Measurements from ENCODE around the gene NR0B1. TPM values are rescaled to one million over a fixed set of nuclear protein-coding genes. Genes with fewer than 3 reads are reported as not detected.

NR0B1 gene
- total RNA-seq, 1 donor from 2014 or later = 3.2 TPM

- intact Hi-C loops (cut with DNase I) = no loop called here
- Histone ChIP-seq H3K27me3 (no peaks in the 10 kb centered on the region), H3K9me3 (no peaks in the 10 kb centered on the region), H3K27ac (no peak overlapping the region), H3K36me3 (no peaks in the 10 kb centered on the region), H3K4me3 (no peak overlapping the region), H3K4me1 (no peaks in the 10 kb centered on the region)
- DNase-seq (ENCODE audit: extremely low spot score in 2 of 2) = no peak
- TF ChIP-seq POLR2A (IDR thresholded peaks at IDR 0.05) (no peak), CTCF (IDR thresholded peaks at IDR 0.05) (peak in 1 of 3 experiments; percentile 31)
These were observed 33.7 kb downstream of the NR0B1 start for GRCh38 chrX:30275498-30275897.

- Histone ChIP-seq H3K9me3 (no peaks in the 10 kb centered on the region), H3K36me3 (no peaks in the 10 kb centered on the region), H3K4me3 (no peak overlapping the region), H3K27ac (no peak overlapping the region), H3K4me1 (no peaks in the 10 kb centered on the region), H3K27me3 (no peaks in the 10 kb centered on the region)
- DNase-seq (ENCODE audit: extremely low spot score in 2 of 2) = no peak
- TF ChIP-seq CTCF (IDR thresholded peaks at IDR 0.05) (no peak), POLR2AphosphoS5 (IDR thresholded peaks at IDR 0.05; ENCODE audit: insufficient read depth in 1 of 2, low read depth in 1 of 2) (no peak), POLR2A (IDR thresholded peaks at IDR 0.05) (no peak)
- intact Hi-C loops (cut with DNase I) = no loop called here
These were observed 38.6 kb downstream of the NR0B1 start for GRCh38 chrX:30270639-30271038.

- Histone ChIP-seq H3K27ac (no peak overlapping the region), H3K27me3 (no peaks in the 10 kb centered on the region), H3K36me3 (no peaks in the 10 kb centered on the region), H3K4me3 (no peak overlapping the region), H3K4me1 (no peaks in the 10 kb centered on the region), H3K9me3 (no peaks in the 10 kb centered on the region)
- intact Hi-C loops (cut with DNase I) = no loop called here
- no peak for TF ChIP-seq POLR2A (IDR thresholded peaks at IDR 0.05)
- no peak for TF ChIP-seq POLR2AphosphoS5 (IDR thresholded peaks at IDR 0.05; ENCODE audit: insufficient read depth in 1 of 2, low read depth in 1 of 2)
- no peak for TF ChIP-seq CTCF (IDR thresholded peaks at IDR 0.05)
- DNase-seq (ENCODE audit: extremely low spot score in 2 of 2) = no peak
These were observed 46.4 kb downstream of the NR0B1 start for GRCh38 chrX:30262763-30263162.

GRCh38 chrX:30261012-30261411, 48.2 kb downstream of the NR0B1 start:
- H3K27ac ChIP-seq = no peak overlapping the region
- H3K4me3 ChIP-seq = no peak overlapping the region
- H3K9me3 ChIP-seq = no peaks in the 10 kb centered on the region
- intact Hi-C loops (cut with DNase I) = no loop called here
- no peaks in the 10 kb centered on the region for H3K36me3 ChIP-seq
- no peaks in the 10 kb centered on the region for H3K4me1 ChIP-seq
- no peak for TF ChIP-seq POLR2A (IDR thresholded peaks at IDR 0.05)
- no peak for TF ChIP-seq CTCF (IDR thresholded peaks at IDR 0.05)
- TF ChIP-seq POLR2AphosphoS5 (IDR thresholded peaks at IDR 0.05; ENCODE audit: insufficient read depth in 1 of 2, low read depth in 1 of 2) = no peak
- DNase-seq (ENCODE audit: extremely low spot score in 2 of 2) = no peak
- no peaks in the 10 kb centered on the region for H3K27me3 ChIP-seq

GRCh38 chrX:30259927-30260326, 49.3 kb downstream of the NR0B1 start:
- TF ChIP-seq CTCF (IDR thresholded peaks at IDR 0.05) = no peak
- no peak for TF ChIP-seq POLR2AphosphoS5 (IDR thresholded peaks at IDR 0.05; ENCODE audit: insufficient read depth in 1 of 2, low read depth in 1 of 2)
- TF ChIP-seq POLR2A (IDR thresholded peaks at IDR 0.05) = no peak
- no peak overlapping the region for H3K27ac ChIP-seq
- H3K36me3 ChIP-seq = no peaks in the 10 kb centered on the region
- no peaks in the 10 kb centered on the region for H3K9me3 ChIP-seq
- no peaks in the 10 kb centered on the region for H3K27me3 ChIP-seq
- no peaks in the 10 kb centered on the region for H3K4me1 ChIP-seq
- no peak for DNase-seq (ENCODE audit: extremely low spot score in 2 of 2)
- H3K4me3 ChIP-seq = no peak overlapping the region
- intact Hi-C loops (cut with DNase I) = no loop called here

Other genes with a start within 250 kb of the NR0B1 start
- not detected for gene MAGEB2, start 93.8 kb downstream of the NR0B1 start, total RNA-seq
- gene MAGEB3, start 78.7 kb downstream of the NR0B1 start, total RNA-seq = not detected
- gene MAGEB4, start 67.4 kb downstream of the NR0B1 start, total RNA-seq = not detected
- not detected for gene MAGEB1, start 62.2 kb downstream of the NR0B1 start, total RNA-seq

Data from vagina (tissue), 2 donors.